Measurements from ENCODE around the gene SV2C. TPM values are rescaled to one million over a fixed set of nuclear protein-coding genes. Genes with fewer than 3 reads are reported as not detected.

The SV2C gene
- total RNA-seq, 1 donor from 2014 or later: 0.18 TPM

- Mint-ChIP-seq H3K27ac (no peak overlapping the region), H3K36me3 (no peaks in the 10 kb centered on the region), H3K4me3 (no peak overlapping the region), H3K27me3 (ENCODE audit: low read depth) (peaks cover 21% of the 10 kb centered on the region), H3K4me1 (peaks cover 9% of the 10 kb centered on the region), H3K9me3 (peaks cover 6% of the 10 kb centered on the region)
- no peak for TF ChIP-seq CTCF (IDR thresholded peaks at IDR 0.05; ENCODE audit: unreplicated experiment)
- DNase-seq (ENCODE audit: low spot score in 2 of 2, unreplicated experiment in 2 of 2): no peak
Measured at GRCh38 chr5:76257225-76257833, 174.1 kb downstream of the SV2C start.

DNA sequence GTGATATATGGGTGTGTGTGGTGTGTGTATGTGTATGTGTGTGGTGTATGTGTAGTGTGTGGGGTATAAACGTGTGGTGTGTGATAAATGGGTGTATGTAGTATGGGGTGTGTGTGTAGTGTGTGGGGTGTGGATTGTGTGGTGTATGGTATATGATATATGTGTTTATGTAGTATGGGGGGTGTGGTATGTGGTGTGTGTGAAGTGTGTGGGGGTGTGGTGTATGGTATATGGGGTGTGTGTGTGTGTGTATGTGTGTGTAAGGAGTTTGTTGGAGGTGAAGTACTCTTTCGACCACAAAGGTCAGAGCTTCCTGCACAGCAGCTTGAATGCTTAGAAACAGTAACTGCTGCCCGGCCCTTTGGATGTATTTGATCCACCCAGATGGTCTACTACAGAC is 174.7 kb downstream of the SV2C start:
- peaks cover 2% of the 10 kb centered on the region for H3K36me3 Mint-ChIP-seq
- peaks cover 9% of the 10 kb centered on the region for H3K4me1 Mint-ChIP-seq
- peaks cover 12% of the 10 kb centered on the region for H3K9me3 Mint-ChIP-seq
- H3K4me3 Mint-ChIP-seq: no peak overlapping the region
- H3K27ac Mint-ChIP-seq: no peak overlapping the region
- DNase-seq (ENCODE audit: low spot score in 2 of 2, unreplicated experiment in 2 of 2): no peak
- peaks cover 20% of the 10 kb centered on the region for H3K27me3 Mint-ChIP-seq (ENCODE audit: low read depth)
- no peak for TF ChIP-seq CTCF (IDR thresholded peaks at IDR 0.05; ENCODE audit: unreplicated experiment)

- H3K36me3 Mint-ChIP-seq: peaks cover 9% of the 10 kb centered on the region
- H3K27ac Mint-ChIP-seq: no peak overlapping the region
- no peak for DNase-seq (ENCODE audit: low spot score in 2 of 2, unreplicated experiment in 2 of 2)
- TF ChIP-seq CTCF (IDR thresholded peaks at IDR 0.05; ENCODE audit: unreplicated experiment): no peak
- peaks cover 25% of the 10 kb centered on the region for H3K9me3 Mint-ChIP-seq
- H3K4me3 Mint-ChIP-seq: no peak overlapping the region
- H3K4me1 Mint-ChIP-seq: peaks cover 11% of the 10 kb centered on the region
- H3K27me3 Mint-ChIP-seq (ENCODE audit: low read depth): peaks cover 4% of the 10 kb centered on the region
Measured at GRCh38 chr5:76264681-76265080, 181.5 kb downstream of the SV2C start.

- no peak overlapping the region for H3K27ac Mint-ChIP-seq
- no peak for DNase-seq (ENCODE audit: low spot score in 2 of 2, unreplicated experiment in 2 of 2)
- TF ChIP-seq CTCF (IDR thresholded peaks at IDR 0.05; ENCODE audit: unreplicated experiment): no peak
- H3K9me3 Mint-ChIP-seq: no peaks in the 10 kb centered on the region
- no peak overlapping the region for H3K4me3 Mint-ChIP-seq
- peaks cover 21% of the 10 kb centered on the region for H3K4me1 Mint-ChIP-seq
- H3K27me3 Mint-ChIP-seq (ENCODE audit: low read depth): peaks cover 4% of the 10 kb centered on the region
- no peaks in the 10 kb centered on the region for H3K36me3 Mint-ChIP-seq
Measured at GRCh38 chr5:76269259-76269931, 186.2 kb downstream of the SV2C start.

GRCh38 chr5:76269932-76270610 is 186.9 kb downstream of the SV2C start:
- no peak for DNase-seq (ENCODE audit: low spot score in 2 of 2, unreplicated experiment in 2 of 2)
- Mint-ChIP-seq H3K27ac (peak overlapping the region; percentile 0), H3K4me1 (peaks cover 19% of the 10 kb centered on the region), H3K4me3 (no peak overlapping the region), H3K27me3 (ENCODE audit: low read depth) (peaks cover 4% of the 10 kb centered on the region), H3K9me3 (no peaks in the 10 kb centered on the region), H3K36me3 (no peaks in the 10 kb centered on the region)
- no peak for TF ChIP-seq CTCF (IDR thresholded peaks at IDR 0.05; ENCODE audit: unreplicated experiment)
